HL-60/S4 treated with phorbol 12-myristate 13-acetate at 8.2 ng/mL for 4 days and 3 days (cell line): ENCODE results near the gene CZIB.
"Not testable (repeated sequence)": the region's sequence is repeated elsewhere in the genome, so short reads cannot be mapped to it uniquely, and the experiment has no call there.

Experiments
- in situ Hi-C: fragments of 300-500 bp; cut with MboI; formaldehyde crosslinking; loops from 2 replicates; pipeline ENCODE4 v1.15.0; 2022; ENCODE audit warnings: low sequenced_read_pairs

CZIB gene

DNA sequence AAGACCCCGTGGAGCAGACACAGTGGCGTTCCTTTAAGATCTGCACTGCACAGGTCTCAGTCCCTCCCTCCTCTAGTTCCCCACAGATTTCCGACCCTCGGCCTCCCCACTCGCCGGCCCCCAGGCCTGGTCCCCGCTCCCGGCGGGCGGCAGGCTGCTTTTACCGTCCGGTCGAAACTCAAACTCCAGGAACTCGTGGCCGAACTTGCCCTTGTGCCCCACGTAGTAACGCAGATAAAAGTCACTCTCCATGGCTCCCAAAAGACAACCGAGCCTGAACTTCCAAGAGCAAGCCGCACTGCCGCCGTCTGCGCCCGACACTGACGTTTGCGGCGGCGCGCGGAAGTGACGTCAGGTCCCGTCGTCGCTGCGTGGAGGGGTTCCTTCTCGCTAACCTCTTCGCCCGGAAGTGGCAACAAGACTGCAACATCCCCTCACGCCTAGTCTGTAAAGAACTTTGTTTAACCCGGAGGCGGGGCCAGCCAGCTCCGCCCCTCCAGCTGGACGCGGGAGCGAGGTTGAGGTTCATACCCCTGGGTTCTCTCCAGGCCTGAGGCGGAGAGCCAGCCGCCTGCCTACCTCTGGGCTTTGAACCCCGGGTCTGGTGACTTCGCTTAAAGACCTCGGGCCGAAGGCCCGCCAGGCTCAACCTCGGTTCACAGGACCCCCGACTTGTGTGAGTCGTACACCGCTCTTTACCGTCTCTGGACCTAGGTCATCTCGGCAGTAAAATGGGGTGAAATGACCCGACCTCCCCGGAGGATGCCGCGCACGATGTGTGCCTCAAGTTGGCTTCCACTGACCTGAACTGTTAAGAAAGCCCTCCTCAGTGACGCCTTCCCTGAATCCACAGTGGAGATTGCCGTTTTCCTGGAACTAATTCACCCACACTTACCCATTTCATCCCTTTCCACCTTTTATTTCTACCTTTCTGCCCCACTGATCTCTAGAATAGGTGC, 18.0 kb upstream of the CZIB start, which contains the start of gene MAGOH:
Gene MAGOH (minus strand): TSS at position 322 of the 959 bp plus-strand sequence. CDS start 70 bp downstream, at position 252.
- in situ Hi-C loops = no loop called here

DNA sequence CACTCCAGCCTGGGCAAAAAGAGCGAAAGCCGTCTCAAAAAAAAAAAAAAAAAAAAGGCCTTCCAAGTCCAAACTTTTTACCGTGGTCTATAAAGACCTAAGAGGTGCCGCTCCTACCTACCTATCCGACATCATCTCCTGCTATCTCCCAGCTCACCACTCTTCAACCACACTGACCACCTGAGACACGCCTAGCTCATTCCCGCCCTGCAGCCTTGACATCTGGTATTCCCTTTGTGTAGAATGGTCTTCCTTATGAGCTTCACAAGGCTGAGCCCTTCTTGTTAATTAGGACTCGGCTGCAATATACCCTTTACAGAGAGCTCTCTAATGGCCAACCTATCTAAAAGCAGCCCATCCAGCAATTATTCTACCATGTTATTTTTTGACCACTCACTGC, 17.2 kb upstream of the CZIB start:
- in situ Hi-C loops = no loop called here

DNA sequence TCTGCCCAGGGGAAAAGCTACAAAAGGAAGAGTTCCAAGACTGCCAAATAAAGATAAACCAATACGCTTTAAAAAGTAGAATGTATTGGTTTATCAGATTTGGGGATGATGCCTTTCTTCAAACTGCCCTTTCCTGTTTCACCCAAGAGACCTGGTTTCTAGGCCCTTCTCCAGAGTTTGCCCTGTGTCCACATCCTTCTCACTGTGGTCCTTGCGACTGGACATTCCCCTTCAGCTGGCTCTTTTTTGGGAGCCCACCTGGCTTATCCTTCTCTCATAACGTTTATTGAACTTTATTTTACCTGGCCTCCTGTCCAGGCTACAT, 490 bp upstream of the CZIB start:
- in situ Hi-C loops = no loop called here

DNA sequence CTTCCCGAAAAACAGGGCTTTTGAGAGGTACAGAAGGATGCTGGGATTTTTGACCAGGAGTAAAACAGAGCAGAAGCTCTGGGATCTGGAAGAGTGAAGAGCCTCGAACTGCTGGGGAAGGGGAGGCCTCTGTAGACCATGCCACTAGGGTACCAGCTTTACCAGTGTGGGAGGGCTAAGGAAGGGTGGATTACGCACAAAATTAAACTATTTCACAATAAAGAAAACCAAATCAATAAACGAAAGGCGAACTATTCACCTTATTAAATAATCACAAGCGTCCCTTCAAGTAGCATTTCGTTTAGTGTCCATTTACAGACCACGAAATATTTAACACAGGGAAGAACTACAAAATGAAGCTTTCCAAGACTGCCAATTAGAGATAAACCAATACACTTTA, 723 bp downstream of the CZIB start:
- in situ Hi-C loops = no loop called here

DNA sequence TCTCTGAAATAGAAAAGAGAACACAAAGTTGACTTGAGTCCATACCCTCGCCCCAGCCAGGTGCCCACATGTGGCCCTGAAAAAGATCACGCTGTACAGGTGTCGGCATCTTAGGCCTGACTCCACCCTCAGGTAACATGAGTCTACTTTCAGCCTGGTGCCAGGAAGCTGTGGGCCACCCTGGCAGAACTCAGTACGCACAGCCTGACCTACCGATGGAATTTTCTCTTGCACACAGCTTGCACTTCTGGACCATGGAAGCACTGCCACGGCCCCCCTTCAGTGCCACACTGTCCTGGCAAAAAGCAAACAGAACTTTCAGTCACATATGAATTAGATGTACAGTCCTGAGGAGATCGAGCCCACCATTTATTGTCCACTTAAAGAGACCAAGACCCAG, 2.2 kb downstream of the CZIB start:
- in situ Hi-C loops = no loop called here

DNA sequence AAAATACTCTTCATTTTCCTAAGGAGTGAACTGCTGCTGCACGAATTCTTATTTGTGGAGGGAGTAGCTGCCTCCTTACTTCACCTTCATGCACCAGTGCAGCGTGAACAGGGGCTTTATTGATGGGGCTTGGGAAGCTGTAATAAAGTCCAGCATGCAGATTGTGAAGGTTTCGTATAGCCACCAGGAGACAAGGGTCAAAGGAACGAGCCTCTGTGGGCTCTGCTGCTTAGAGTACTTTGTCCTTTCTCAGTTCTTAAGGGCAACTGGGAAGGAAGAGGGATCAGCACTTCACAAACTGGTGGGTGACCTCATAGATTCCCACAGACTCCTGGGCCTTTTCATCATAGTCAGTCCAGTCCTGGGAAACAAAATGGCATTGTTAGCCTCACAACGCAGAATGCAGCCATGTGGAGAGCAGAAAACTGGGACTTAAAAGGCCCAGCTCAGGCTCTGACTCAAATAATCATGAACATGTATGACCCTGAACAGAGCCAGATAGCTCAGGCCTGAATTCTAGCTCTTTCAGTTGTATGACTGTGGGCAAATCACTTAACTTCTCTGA, 6.0 kb downstream of the CZIB start:
- in situ Hi-C loops = no loop called here

DNA sequence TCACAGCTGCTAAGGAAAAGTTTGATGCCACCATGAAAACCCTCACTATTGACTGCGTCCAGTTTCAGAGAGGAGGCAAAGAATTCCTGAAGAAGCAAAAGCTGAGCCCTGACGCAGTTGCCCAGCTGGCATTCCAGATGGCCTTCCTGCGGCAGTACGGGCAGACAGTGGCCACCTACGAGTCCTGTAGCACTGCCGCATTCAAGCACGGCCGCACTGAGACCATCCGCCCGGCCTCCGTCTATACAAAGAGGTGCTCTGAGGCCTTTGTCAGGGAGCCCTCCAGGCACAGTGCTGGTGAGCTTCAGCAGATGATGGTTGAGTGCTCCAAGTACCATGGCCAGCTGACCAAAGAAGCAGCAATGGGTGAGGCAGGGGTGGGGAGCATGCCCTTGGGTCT, 9.5 kb downstream of the CZIB start:
- in situ Hi-C loops = no loop called here

DNA sequence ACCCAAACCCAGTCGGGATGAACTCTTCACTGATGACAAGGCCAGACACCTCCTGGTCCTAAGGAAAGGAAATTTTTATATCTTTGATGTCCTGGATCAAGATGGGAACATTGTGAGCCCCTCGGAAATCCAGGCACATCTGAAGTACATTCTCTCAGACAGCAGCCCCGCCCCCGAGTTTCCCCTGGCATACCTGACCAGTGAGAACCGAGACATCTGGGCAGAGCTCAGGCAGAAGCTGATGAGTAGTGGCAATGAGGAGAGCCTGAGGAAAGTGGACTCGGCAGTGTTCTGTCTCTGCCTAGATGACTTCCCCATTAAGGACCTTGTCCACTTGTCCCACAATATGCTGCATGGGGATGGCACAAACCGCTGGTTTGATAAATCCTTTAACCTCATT, 10.1 kb downstream of the CZIB start:
- in situ Hi-C loops = no loop called here

DNA sequence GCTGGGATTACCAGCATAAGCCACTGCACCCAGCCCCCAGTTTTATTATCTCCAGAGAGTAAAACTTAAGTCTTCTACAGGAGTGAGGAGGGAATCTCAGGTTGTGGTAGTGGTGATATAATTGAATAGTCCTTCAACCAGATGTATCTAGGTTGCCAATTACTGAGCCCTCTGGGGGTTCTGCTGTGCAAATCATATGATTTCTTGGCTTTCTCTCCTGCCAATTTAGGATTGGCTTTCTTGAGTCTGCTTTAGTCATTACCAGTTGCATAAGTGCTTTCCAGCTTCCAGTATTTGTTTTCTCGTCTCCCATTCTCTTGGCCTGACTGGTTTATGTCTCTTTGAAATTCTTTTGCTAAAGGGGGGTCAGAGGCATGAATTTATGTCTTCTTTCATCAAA, 12.7 kb downstream of the CZIB start:
- in situ Hi-C loops = no loop called here

DNA sequence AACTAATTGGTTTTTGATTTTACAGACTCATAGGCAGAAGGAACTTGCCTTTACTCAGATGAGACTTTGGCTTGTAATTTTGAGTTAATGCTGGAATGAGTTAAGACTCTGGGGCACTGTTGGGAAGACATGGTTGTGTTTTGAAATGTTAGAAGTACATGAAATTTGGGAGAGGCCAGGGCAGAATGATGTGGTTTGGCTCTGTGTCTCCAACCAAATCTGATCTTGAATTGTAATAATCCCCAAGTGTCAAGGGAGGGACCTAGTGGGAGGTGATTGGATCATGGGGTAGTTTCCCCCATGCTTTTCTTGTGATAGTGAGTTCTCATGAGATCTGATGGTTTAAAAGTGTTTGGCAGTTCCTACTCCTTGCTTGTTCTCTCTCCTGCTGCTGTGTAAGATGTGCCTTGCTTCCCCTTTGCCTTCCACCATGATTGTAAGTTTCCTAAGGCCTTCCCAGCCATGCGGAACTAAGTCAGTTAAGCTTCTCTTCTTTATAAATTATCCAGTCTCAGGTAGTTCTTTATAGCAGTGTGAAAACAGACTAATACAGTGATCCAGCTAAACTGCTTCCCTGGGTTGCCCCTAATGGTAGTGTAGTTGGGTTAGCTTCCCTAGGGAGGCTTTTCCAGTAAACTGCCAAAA, 13.6 kb downstream of the CZIB start:
- in situ Hi-C loops = no loop called here

DNA sequence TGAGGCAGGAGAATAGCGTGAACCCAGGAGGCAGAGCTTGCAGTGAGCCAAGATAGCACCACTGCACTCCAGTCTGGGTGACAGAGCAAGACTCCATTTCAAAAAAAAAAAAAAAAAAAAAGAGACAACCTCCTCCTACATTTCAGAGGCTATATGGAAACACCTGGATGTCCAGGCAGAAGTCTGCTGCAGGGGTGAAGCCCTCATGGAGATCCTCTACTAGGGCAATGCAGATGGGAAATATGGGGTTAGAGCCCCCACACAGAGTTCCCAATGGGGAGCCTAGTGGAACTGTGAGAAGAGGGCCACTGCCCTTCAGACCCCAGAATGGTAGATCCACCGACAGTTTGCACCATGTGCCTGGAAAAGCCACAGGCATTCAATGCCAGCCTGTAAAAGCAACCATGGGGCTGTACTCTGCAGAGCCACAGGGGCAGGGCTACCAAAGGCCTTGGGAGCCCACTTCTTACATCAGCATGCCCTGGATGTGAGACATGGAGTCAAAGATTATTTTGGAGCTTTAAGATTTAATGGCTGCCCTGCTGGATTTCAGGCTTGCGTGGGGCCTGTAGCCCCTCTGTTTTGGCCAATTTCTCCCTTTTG, 14.2 kb downstream of the CZIB start:
- in situ Hi-C loops = not testable (repeated sequence)

DNA sequence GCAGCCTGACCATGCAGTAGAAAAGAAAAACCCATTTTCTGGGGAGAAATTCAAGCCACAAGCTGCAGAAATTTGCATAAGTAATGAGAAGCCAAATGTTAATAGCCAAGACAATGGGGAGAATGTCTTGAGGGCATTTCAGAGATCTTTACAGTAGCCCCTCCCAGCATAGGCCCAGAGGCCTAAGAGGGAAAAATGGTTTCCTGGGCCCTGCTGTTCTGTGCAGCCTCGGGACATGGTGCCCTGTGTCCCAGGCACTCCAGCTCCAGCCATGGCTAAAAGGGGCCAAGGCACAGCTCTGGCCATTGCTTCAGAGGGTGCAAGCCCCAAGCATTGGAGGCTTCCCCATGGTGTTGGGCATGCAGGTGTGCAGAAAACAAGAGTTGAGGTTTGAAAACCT, 14.9 kb downstream of the CZIB start:
- in situ Hi-C loops = not testable (repeated sequence)

DNA sequence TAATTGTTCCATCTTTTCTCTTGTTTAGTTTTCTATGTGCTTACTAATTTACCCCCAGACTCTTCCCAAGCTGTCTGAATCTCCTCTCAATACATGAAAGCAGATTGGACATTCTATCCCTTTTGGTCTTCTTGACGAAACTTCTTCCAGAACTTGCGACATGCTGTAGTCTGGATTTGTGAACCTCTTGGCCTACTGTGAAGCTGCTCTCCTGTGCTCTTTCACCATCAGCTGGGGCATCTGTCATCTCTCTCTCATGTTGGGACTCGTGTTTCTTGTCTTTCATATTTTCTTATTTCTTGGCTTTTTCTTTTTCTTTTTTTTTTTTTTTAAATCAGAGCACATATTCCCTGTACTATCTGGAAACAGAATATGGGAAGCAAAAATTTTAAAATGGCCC, 17.0 kb downstream of the CZIB start:
- in situ Hi-C loops = no loop called here

DNA sequence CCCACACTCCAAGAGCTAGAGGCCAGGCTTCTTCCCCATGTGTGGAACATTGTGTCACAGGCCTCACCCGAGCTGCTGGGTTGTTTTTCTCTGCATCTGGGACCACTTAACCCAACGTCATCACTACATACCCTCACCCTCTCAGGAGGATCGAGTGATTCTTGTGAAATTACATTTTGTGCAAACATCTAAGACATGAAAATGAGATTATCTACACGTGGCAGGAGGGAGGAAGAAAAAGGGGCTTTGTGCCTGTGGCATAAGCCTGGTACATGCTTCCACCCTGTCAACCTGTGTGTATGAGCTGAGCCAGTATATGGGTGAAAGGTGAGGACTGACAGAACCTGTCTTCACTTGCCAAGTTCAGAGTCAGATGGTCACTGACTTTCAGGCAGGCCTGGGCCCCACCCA, 22.2 kb downstream of the CZIB start:
- in situ Hi-C loops = loop anchor here (25.0 kb wide), 1 partner anchor 286 kb away; the partner anchor contains the start of gene ECHDC2

DNA sequence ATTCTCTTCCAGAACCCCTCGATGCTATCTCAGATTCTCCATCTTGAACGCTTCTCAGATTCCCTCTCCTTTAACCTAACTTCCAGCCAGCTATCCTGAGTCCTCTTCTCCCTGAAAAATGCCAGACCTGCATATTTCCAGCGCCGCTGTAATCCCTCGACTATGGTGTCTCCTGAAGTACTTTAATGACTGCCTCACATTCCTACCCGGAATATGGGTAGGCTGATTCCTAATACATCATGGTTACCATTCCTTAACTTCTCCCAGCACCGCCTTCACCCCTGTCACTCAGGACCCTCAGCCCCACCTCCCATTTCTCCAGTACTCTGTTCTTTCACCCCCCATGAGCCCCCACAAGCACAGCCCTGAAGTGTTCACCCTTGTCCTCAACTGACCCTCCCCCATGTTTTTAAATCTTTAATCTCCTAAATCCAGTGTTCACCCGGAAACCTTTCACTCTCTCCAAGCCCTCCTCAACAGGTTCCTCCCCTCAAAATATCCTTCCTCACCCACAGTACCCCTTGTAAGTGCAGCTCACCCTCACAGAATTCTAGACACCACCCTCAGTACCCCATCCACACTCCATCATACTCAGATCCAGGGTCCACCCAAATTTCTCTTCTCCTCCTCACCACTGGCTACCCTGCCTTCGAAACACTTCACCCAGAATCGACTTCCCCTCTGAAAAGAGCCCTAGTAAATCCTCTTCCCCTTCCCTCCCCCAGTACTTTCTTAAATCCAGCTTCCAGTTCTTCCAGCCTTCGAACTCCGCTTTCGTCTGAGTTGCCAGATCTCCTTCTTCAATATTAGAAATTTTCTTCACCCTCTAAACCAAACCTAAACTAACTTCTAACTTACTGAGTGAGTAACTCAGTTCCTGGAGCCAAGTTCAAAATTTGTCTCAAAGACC, 22.9 kb downstream of the CZIB start:
- in situ Hi-C loops = loop anchor here (25.0 kb wide), 1 partner anchor 285 kb away; the partner anchor contains the start of gene ECHDC2

DNA sequence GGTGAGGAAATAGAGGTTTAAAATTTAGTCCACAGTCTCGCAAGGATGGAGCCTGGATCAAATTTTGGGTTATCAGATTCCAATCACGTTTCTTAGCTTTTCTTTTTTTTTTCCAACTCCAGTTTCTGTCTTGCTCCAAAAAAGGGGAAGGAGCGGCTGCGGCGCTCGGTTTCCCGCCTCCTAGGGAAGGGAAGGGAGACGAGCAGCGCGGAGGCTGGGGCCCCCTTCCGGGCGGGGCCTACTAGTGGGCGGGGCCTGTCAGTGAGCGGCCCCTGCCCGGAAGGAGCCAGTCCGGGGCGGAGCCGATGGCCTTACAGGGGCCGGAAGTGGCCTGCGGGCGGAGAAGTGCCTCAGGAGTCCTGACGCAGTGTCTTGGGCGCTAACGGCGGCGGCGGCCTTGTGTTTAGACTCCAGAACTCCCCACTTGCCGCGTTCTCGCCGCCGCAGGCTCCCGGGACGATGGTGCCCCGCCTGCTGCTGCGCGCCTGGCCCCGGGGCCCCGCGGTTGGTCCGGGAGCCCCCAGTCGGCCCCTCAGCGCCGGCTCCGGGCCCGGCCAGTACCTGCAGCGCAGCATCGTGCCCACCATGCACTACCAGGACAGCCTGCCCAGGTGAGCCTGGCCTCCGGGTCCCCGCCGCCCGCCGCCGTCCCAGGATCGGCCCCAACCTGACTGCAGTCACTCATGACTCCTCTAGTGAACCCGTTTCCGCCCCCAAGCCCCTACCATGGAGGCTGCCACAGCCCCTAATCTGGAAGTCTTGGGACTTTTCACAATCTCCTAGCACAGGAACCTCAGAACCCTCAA, 23.7 kb downstream of the CZIB start, which contains the start of gene CPT2:
Gene CPT2 (plus strand): TSS at position 340 of the 806 bp plus-strand sequence. CDS start 120 bp downstream, at position 460.
- in situ Hi-C loops = loop anchor here (25.0 kb wide), 1 partner anchor 284 kb away; the partner anchor contains the start of gene ECHDC2

DNA sequence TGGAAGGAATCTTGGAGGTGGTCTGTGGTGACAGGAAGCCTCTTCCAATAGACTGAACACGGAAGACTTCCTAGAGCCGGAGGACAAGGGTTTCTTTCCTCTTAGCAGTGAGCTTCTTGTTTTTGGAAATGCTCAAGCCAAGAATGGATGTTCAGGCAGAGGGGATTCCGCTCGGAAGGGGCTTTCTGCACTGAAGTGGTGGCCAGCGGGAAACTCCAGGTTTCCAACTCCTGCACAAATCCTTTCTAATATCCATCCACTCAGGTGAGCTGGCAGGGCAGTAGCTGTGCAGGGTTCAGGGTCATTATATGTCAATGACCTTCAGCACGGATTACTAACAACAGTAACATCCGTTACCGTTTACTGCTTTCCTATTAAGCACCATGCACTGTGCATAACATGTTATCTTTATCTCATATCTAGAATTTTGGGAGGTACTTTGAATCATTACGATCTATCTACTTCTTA, 24.4 kb downstream of the CZIB start:
- in situ Hi-C loops = loop anchor here (25.0 kb wide), 1 partner anchor 284 kb away; the partner anchor contains the start of gene ECHDC2

DNA sequence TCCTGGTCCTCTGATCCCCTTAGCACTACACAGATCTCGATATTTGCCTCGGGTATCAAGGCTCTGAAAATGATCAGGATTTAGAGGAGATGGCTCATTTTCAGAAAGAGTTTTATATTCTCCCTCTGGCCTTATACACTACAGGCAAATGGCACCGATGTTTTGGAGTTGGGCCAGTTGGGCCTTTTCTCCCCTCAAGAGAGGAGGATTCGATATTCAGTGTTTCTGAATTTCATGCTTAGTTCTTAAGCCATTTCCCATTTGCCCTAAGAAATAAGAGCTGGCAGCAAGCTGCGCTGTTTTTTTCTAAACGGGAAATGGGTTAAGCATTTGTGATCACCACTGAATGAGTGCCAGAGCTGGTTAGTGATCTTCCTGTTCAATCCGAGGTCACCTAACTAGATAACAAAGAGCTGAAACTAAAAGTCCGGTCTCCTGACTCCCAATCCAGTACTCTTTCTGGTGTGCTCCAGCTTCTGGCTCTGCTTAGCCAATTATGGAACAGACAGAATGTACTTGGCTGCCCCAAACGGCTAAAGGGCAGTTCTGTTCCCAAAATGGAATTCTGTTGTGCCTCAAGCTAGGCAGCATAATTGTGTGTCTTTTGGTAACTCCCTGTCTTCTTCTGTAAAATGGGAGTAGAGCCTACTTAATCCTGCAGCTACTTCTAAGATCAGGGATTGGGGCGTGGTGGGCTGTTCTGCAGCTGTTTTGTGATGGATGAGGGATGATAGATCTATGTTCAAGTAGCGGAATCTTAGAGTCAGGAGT, 25.0 kb downstream of the CZIB start:
- in situ Hi-C loops = loop anchor here (25.0 kb wide), 1 partner anchor 283 kb away; the partner anchor contains the start of gene ECHDC2
